ENCODE measurements around the gene DUSP5. TPM values are rescaled to one million over a fixed set of nuclear protein-coding genes. Genes with fewer than 3 reads are reported as not detected.
"Not testable (repeated sequence)": the region's sequence is repeated elsewhere in the genome, so short reads cannot be mapped to it uniquely, and the experiment has no call there.

The DUSP5 gene
- total RNA-seq, 1 donor, result 21.6 TPM

DNA sequence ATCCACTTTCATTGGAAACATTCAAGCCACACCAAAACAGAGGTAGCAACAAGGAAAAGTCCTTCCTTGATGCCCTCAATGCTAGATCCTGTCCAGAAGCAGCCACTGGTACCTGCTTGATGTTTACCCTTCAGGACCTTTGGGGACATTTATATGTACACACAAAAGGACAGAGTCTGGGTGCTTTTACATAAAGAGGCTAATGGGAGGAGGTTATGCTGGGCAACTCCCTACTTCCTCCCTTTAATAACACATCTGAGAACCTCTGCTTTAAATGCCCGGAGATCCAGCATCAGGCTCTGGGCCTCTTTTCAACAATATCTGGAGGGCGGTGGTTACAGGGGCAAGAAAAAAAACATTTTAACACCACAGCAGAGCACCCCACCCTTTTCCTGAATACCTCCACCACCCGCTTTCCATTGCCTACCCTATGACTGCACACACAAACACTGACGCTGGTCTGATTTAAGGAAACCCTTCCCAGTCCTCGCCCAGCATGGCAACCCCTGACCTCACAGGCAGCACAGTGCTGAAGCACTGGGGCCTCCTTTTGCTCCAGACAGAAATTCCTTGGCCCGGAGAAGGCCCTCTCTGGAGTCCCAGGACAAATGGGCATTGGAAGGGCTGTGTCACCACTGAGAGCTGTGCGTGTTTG is 39.3 kb upstream of the DUSP5 start:
- no peak for TF ChIP-seq CTCF (IDR thresholded peaks at IDR 0.05; ENCODE audit: insufficient read depth, low read length)
- H3K4me3 ChIP-seq (ENCODE audit: low read depth, low read length), result no peak overlapping the region
- peak; percentile 31 for DNase-seq (ENCODE audit: low read depth)

DNA sequence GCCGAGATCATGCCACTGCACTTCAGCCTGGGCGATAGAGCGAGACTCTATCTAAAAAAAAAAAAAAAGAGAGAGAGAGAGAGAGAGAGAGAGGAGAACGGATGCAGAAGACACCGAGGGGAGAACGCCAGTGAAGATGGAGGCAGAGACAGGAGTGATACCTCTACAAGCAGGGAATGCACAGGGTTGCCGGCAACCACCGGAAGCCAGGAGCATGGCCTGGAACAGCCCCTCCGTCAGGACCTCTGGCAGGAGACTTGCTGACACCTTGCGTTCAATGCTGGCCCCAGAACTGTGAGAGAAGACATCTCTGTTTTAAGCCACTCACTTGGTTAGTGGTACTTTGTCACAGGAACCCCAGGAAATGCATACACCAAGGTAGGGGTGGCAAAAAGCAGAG is 38.1 kb upstream of the DUSP5 start:
- H3K4me3 ChIP-seq (ENCODE audit: low read depth, low read length), result no peak overlapping the region
- no peak for TF ChIP-seq CTCF (IDR thresholded peaks at IDR 0.05; ENCODE audit: insufficient read depth, low read length)
- no peak for DNase-seq (ENCODE audit: low read depth)

DNA sequence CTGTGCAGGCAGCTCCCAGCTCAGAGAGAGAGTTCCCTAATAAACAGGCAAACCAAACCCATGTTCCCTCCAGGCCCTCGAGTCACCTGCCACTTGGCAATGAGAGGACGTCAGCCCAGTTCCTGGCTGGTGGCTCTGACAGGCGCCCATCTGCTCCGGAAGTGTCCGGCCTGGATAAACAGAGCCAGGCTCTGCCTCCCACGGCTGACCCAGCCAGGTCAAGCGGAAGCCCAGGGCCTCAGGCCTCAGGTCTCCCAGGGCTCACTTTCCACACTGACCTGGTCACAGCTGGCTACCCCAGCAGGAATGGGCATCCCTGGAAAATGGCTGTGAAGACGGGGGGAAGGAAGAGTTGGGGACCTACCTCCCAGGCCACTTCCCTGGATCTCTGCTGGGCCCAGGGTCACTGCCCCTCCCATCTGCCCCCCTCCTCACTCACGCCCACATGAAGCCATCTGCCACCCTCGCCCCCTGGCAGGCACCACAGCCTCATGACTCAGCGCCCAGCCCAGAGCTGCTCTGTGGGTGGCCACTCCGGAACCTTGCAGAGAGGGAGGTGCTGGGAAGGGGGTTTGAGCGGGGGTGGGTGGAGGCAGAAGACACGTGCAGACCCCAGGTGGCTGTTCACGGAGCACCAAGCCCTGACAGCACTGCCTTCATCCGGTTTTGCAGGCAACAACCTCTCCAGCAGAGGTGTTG is 37.4 kb upstream of the DUSP5 start:
- no peak overlapping the region for H3K4me3 ChIP-seq (ENCODE audit: low read depth, low read length)
- no peak for DNase-seq (ENCODE audit: low read depth)
- TF ChIP-seq CTCF (IDR thresholded peaks at IDR 0.05; ENCODE audit: insufficient read depth, low read length), result no peak

- H3K4me3 ChIP-seq (ENCODE audit: low read depth, low read length), result no peak overlapping the region
- no peak for TF ChIP-seq CTCF (IDR thresholded peaks at IDR 0.05; ENCODE audit: insufficient read depth, low read length)
- DNase-seq (ENCODE audit: low read depth), result no peak
These were observed 36.6 kb upstream of the DUSP5 start for GRCh38 chr10:110461088-110461487.

DNA sequence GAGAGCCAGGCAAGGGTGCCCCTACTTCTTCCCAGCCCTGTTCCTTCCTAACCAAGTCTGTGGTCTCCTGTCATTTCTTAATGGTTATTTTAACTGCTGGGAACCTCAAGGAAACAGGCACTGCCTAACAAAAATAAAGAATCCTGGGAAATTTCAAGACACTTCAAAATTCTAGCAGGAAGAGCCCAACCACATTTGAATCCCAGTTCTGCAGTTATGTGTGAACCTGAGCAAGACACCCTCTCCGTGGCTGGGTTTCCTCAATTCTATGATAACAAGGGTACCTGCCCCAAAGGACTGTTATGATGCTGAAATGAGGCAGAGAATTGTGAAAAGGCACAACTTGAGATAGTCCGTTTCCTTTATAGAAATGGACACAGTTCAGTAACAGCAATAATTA is 36.2 kb upstream of the DUSP5 start:
- TF ChIP-seq CTCF (IDR thresholded peaks at IDR 0.05; ENCODE audit: insufficient read depth, low read length), result no peak

GRCh38 chr10:110462166-110463095 is 35.3 kb upstream of the DUSP5 start:
- H3K4me3 ChIP-seq (ENCODE audit: low read depth, low read length), result no peak overlapping the region
- no peak for TF ChIP-seq CTCF (IDR thresholded peaks at IDR 0.05; ENCODE audit: insufficient read depth, low read length)
- no peak for DNase-seq (ENCODE audit: low read depth)

More for the DNA sequence above, 36.2 kb upstream of the DUSP5 start:
- DNase-seq (ENCODE audit: low read depth), result no peak
- H3K4me3 ChIP-seq (ENCODE audit: low read depth, low read length), result no peak overlapping the region

DNA sequence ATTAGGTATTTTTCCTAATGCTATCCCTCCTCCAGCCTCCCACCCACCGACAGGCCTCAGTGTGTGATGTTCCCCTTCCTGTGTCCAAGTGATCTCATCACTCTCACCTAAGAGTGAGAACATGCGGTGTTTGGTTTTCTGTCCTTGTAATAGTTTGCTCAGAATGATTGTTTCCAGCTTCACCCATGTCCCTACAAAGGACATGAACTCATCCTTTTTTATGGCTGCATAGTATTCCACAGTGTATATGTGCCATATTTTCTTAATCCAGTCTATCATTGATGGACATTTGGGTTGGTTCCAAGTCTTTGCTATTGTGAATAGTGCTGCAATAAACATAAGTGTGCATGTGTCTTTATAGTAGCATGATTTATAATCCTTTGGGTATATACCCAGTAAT is 29.4 kb upstream of the DUSP5 start:
- not testable (repeated sequence) for DNase-seq (ENCODE audit: low read depth); H3K4me3 ChIP-seq (ENCODE audit: low read depth, low read length)

DNA sequence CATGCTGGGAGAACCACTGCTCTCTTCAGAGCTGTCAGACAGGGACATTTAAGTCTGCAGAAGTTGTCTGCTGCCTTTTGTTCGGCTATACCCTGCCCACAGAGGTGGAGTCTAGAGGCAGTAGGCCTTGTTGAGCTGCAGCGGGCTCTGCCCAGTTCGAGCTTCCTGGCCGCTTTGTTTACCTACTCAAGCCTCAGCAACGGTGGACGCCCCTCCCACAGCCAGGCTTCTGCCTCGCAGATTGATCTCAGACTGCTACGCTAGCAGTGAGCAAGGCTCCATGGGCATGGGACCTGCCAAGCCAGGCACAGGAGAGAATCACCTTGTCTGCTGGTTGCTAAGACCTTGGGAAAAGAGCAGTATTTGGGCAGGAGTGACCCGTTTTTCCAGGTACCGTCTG is 27.2 kb upstream of the DUSP5 start:
- not testable (repeated sequence) for H3K4me3 ChIP-seq (ENCODE audit: low read depth, low read length); DNase-seq (ENCODE audit: low read depth)
